ENCODE results near the gene COPS6.

GRCh38 chr7:100101016-100101862, 12.5 kb downstream of the COPS6 start, which contains the start of the genes AP4M1 and MCM7:
- TF ChIP-seq CTCF (IDR thresholded peaks at IDR 0.05; ENCODE audit: low read depth, low read length, missing input control) (no peak), ATF3 (IDR thresholded peaks at IDR 0.05) (no peak), TAF1 (conservative IDR thresholded peaks at IDR 0.05) (no peak), REST (IDR thresholded peaks at IDR 0.05) (no peak), RAD21 (IDR thresholded peaks at IDR 0.05) (no peak), MAX (IDR thresholded peaks at IDR 0.05) (no peak), YY1 (IDR thresholded peaks at IDR 0.05) (peak; percentile 71), FOXA2 (IDR thresholded peaks at IDR 0.05) (no peak), EGR1 (IDR thresholded peaks at IDR 0.05; ENCODE audit: low read depth in 2 of 2) (peak in 1 of 2 donors; percentile 48), NR2F2 (IDR thresholded peaks at IDR 0.05) (no peak), FOXA1 (IDR thresholded peaks at IDR 0.05) (no peak)
